Measurements from ENCODE around the gene TUBB3. TPM values are rescaled to one million over a fixed set of nuclear protein-coding genes. Genes with fewer than 3 reads are reported as not detected.

Gene TUBB3
- total RNA-seq, 1 donor from 2014 or later: 833 TPM

- no peak overlapping the region for H3K4me3 ChIP-seq (ENCODE audit: low read depth, low read length)
- no peak for DNase-seq (ENCODE audit: low read depth)
- TF ChIP-seq CTCF (conservative IDR thresholded peaks at IDR 0.05; ENCODE audit: low read depth, low read length): no peak
Observed at GRCh38 chr16:89884041-89884421, 39.1 kb upstream of the TUBB3 start.

- no peak overlapping the region for H3K4me3 ChIP-seq (ENCODE audit: low read depth, low read length)
- DNase-seq (ENCODE audit: low read depth): no peak
- no peak for TF ChIP-seq CTCF (conservative IDR thresholded peaks at IDR 0.05; ENCODE audit: low read depth, low read length)
Observed at GRCh38 chr16:89887243-89887642, 35.9 kb upstream of the TUBB3 start.

GRCh38 chr16:89890200-89890599, 32.9 kb upstream of the TUBB3 start:
- H3K4me3 ChIP-seq (ENCODE audit: low read depth, low read length): no peak overlapping the region
- no peak for TF ChIP-seq CTCF (conservative IDR thresholded peaks at IDR 0.05; ENCODE audit: low read depth, low read length)
- no peak for DNase-seq (ENCODE audit: low read depth)

GRCh38 chr16:89890886-89891657, 32.1 kb upstream of the TUBB3 start:
- H3K4me3 ChIP-seq (ENCODE audit: low read depth, low read length): no peak overlapping the region
- no peak for DNase-seq (ENCODE audit: low read depth)

GRCh38 chr16:89892055-89892630, 31.0 kb upstream of the TUBB3 start:
- no peak for DNase-seq (ENCODE audit: low read depth)
- no peak for TF ChIP-seq CTCF (conservative IDR thresholded peaks at IDR 0.05; ENCODE audit: low read depth, low read length)
- no peak overlapping the region for H3K4me3 ChIP-seq (ENCODE audit: low read depth, low read length)

More at GRCh38 chr16:89890886-89891657, 32.1 kb upstream of the TUBB3 start:
- no peak for TF ChIP-seq CTCF (conservative IDR thresholded peaks at IDR 0.05; ENCODE audit: low read depth, low read length)

GRCh38 chr16:89892635-89893034, 30.5 kb upstream of the TUBB3 start:
- no peak for TF ChIP-seq CTCF (conservative IDR thresholded peaks at IDR 0.05; ENCODE audit: low read depth, low read length)
- no peak overlapping the region for H3K4me3 ChIP-seq (ENCODE audit: low read depth, low read length)
- no peak for DNase-seq (ENCODE audit: low read depth)

Data from epithelial cell of proximal tubule (primary cell).